Stimulated activated effector memory CD8-positive, alpha-beta T cell treated with anti-CD3 and anti-CD28 coated beads, Interleukin-12 subunit alpha, Interleukin-12 subunit beta, amount 100 ng/mL, for 72 hours (primary cell): Measurements from ENCODE around the gene KRT78.

Experiments
- ATAC-seq: fragments of 150-1000 bp; cut with Tn5 transposase; 2 replicates; pipeline ENCODE4 v1.10.0; 2021
- DNase-seq, 2 donors: peaks; one replicate each; pipeline ENCODE4 v3.0.0; 2021 to 2022; ENCODE audit warnings: low spot score in 2 of 2
- H3K27ac Mint-ChIP-seq: one replicate; pipeline ENCODE4 v1.8.0; 2022; ENCODE audit warnings: mild to moderate bottlenecking, mixed read lengths
- H3K36me3 Mint-ChIP-seq: one replicate; pipeline ENCODE4 v1.8.0; 2022; ENCODE audit warnings: mild to moderate bottlenecking, mixed read lengths
- H3K4me1 Mint-ChIP-seq: one replicate; pipeline ENCODE4 v1.8.0; 2022; ENCODE audit warnings: mixed read lengths
- H3K4me3 Mint-ChIP-seq: one replicate; pipeline ENCODE4 v1.8.0; 2022; ENCODE audit warnings: mild to moderate bottlenecking, mixed read lengths
- H3K9me3 Mint-ChIP-seq: one replicate; pipeline ENCODE4 v1.8.0; 2022; ENCODE audit warnings: mixed read lengths

The KRT78 gene

DNA sequence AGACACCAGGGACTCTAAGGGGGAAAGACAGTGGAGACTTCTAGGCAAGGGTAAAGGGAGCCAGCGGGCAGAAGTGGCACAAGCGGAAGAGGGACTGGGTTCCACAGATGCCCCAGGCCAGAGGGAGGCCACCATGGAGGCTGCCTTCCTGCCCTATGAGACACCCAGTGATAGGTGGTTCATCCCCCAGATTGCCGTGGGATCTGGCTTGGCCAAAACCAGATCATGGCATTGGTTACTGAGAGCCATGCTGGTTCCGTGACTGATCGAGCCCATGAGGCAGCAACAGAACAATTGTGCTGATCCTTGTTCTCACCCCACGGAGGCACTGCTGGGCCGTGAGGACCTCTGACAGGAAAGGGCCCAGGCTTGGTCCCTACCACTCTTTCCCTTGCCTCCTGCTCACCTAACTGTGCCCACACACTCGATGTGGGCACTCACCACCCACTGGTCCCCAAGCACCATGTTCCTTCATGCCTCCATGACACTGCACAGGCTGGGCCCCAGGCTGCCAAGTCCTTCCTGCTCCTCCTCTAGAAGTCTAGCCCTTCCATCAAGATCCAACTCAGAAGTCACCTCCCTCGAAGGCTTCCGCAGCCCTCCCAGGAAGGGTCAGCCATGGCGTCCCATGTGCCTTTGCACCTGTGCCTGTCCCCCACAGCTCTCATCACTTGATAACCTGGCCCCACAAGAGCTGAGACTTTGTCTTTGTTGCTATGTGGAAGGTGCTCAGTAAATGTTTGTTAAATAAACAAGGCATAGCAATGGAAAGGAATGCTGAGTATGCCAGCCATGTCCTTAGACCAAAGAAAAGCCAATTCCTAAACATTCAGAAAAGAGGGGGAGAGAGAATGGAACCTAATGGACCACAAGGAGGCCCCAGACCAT lies 21.9 kb downstream of the KRT78 start:
- no peaks in the 10 kb centered on the region for H3K36me3 Mint-ChIP-seq
- no peak overlapping the region for H3K4me3 Mint-ChIP-seq
- peaks cover 5% of the 10 kb centered on the region for H3K4me1 Mint-ChIP-seq
- no peak for DNase-seq
- no peaks in the 10 kb centered on the region for H3K9me3 Mint-ChIP-seq
- H3K27ac Mint-ChIP-seq = peak overlapping the region; percentile 53
- no peak for ATAC-seq

- Mint-ChIP-seq H3K4me3 (no peak overlapping the region), H3K4me1 (peaks cover 5% of the 10 kb centered on the region), H3K9me3 (no peaks in the 10 kb centered on the region), H3K36me3 (no peaks in the 10 kb centered on the region), H3K27ac (no peak overlapping the region)
- ATAC-seq = no peak
- DNase-seq = no peak
These were observed 22.8 kb downstream of the KRT78 start for GRCh38 chr12:52825961-52826360.

GRCh38 chr12:52824741-52825410 lies 23.9 kb downstream of the KRT78 start:
- H3K4me3 Mint-ChIP-seq = no peak overlapping the region
- peaks cover under 1% of the 10 kb centered on the region for H3K4me1 Mint-ChIP-seq

DNA sequence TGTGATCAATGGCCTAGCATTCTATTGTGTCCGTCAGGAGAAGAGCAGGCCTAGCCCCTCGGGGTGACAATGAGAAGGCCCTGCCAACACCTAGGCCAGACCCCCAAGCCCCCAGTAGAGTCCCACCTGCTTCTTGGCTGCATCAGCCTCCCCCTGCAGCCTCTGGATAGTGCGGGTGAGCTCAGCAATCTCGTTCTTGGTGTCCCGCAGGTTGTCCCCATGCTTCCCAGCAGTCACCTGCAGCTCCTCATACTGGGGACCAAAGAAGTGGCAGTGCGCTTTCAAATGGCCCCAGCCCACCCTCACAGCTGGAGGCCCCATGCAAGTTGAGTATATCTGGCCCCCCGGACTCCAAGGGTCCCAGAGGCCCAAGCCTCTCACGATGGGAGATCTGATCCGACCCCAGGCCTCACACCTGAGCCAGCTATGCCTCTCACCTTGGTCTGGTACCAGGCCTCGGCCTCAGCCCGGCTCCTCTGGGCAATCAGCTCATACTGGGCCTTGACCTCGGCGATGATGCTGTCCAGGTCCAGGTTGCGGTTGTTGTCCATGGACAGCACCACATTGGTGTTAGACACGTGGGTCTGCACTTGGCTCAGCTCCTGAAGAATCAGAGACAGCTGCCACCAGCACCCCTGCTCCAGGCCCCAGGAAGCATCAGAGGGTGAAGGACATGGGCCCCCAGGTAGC lies 24.9 kb downstream of the KRT78 start:
- peak overlapping the region; percentile 54 for H3K27ac Mint-ChIP-seq
- no peaks in the 10 kb centered on the region for H3K9me3 Mint-ChIP-seq
- DNase-seq = no peak
- H3K4me1 Mint-ChIP-seq = no peaks in the 10 kb centered on the region
- no peaks in the 10 kb centered on the region for H3K36me3 Mint-ChIP-seq
- H3K4me3 Mint-ChIP-seq = no peak overlapping the region
- no peak for ATAC-seq

More at GRCh38 chr12:52824741-52825410, 23.9 kb downstream of the KRT78 start:
- Mint-ChIP-seq H3K36me3 (no peaks in the 10 kb centered on the region), H3K27ac (no peak overlapping the region), H3K9me3 (no peaks in the 10 kb centered on the region)
- DNase-seq (no peak), ATAC-seq (no peak)

DNA sequence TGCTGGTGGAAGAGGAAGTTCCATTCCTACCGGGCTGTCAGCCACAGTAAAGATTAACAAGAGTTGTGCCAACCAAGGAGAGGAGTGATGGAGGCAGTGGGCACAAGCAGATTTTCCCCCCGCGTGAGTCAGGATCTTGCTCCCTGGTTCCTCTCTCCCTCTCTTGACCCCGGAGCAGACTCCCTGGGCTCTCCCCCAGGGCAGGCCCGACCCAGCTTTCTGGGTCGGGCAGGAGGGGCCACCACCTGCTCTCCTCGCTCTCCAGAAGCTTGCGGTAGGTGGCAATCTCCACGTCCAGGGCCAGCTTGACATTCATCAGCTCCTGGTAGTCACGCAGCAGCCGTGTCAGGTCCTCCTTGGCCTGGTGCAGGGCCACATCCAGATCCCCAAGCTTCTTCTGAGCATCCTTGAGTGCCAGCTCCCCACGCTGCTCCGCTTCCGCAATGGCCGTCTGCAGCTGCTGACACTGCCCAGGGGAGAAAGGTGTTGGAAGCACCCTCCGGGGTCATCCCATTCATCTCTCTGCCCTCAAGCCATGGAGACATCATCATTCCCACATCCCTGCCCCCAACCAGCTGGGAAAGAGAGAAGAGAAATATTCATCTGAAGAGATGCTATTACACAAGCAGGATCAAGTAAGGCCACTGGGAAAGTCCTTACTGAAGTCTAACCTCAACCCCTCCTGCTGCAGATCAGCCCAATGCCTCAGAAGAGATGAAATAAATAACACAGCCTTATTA lies 25.9 kb downstream of the KRT78 start:
- Mint-ChIP-seq H3K27ac (no peak overlapping the region), H3K9me3 (no peaks in the 10 kb centered on the region), H3K36me3 (no peaks in the 10 kb centered on the region), H3K4me3 (no peak overlapping the region), H3K4me1 (no peaks in the 10 kb centered on the region)
- no peak for ATAC-seq
- no peak for DNase-seq

- Mint-ChIP-seq H3K9me3 (no peaks in the 10 kb centered on the region), H3K36me3 (no peaks in the 10 kb centered on the region), H3K4me1 (no peaks in the 10 kb centered on the region), H3K4me3 (no peak overlapping the region), H3K27ac (no peak overlapping the region)
- DNase-seq = no peak
- no peak for ATAC-seq
These were observed 26.8 kb downstream of the KRT78 start for GRCh38 chr12:52821826-52822660.

DNA sequence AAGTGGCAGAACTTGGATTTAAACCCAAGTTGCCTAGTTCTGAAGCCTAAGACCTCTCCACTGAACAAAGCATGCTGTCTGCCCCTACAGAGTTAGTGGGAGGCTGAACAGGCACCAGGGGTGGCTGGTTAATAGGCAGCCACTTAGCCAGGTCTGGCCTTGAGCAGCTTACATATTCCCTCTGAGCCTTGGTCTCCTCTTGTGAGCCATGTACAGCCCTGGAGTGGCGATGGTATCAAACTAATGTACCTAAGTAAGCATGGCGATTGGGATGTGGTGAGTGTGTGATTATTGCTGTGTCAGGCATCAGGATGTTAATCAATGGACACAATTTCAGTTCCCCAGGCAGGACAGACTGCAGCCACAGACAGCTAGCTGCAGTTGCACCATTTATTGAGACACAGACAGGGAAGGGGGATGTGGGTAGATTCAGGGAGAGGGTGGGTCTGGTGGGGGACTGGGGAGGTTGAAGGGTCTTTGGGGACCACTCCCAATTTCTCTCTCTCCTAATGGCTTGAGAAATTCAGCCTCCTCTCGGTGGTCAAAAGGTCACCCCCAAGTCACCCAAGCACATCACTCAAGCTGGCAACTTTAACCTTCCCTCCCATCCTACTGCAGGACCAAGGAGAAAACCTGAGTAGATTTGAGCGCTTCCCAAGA lies 27.6 kb downstream of the KRT78 start:
- Mint-ChIP-seq H3K4me3 (no peak overlapping the region), H3K36me3 (no peaks in the 10 kb centered on the region), H3K27ac (no peak overlapping the region), H3K9me3 (no peaks in the 10 kb centered on the region), H3K4me1 (no peaks in the 10 kb centered on the region)
- ATAC-seq = no peak
- DNase-seq = no peak

GRCh38 chr12:52820521-52820920 lies 28.3 kb downstream of the KRT78 start:
- H3K4me3 Mint-ChIP-seq = no peak overlapping the region
- ATAC-seq (no peak), DNase-seq (no peak)
- H3K4me1 Mint-ChIP-seq = no peaks in the 10 kb centered on the region
- no peaks in the 10 kb centered on the region for H3K9me3 Mint-ChIP-seq
- H3K27ac Mint-ChIP-seq = no peak overlapping the region
- H3K36me3 Mint-ChIP-seq = no peaks in the 10 kb centered on the region

DNA sequence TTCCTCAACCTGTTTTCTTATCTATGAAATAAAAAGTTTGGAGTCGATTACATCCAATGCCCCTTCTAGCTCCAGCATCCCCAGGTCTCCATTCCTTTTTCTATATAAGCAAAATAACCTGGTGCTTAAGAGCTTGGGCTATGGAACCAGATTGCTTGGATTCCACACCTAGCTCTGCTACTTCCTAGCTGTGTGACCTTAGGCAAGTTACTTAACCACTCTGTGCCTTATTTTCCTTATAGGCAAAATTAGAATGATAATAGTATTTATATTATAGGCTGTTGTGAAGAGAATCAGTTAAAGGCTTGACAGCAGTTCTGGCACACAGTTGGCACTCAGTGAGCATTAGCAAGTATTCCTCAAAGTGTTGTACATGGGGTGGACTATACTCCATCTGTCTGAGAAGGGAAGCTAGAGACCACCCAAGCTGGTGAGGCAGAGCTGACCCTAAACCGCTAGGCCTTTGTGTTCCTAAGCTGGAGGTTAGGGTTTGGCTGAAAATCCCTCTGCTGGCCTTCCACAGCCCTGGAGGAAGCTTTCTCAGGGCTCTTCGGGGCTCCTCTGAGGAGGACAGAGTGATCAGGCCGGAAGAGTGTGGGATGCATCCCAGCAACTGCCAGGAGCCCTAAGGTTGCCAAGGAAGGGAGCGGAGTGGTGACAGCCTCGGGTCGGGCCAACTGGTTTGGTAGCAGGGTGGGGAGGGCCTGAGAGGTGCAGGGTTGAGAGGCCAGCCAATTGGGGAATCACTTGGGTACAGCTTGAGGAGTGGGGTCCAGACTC lies 28.9 kb downstream of the KRT78 start:
- Mint-ChIP-seq H3K27ac (no peak overlapping the region), H3K36me3 (no peaks in the 10 kb centered on the region), H3K4me1 (no peaks in the 10 kb centered on the region), H3K4me3 (no peak overlapping the region), H3K9me3 (no peaks in the 10 kb centered on the region)
- ATAC-seq (no peak), DNase-seq (no peak)

GRCh38 chr12:52818887-52819420 lies 29.8 kb downstream of the KRT78 start:
- H3K4me3 Mint-ChIP-seq = no peak overlapping the region
- no peaks in the 10 kb centered on the region for H3K4me1 Mint-ChIP-seq
- no peak overlapping the region for H3K27ac Mint-ChIP-seq
- ATAC-seq = no peak
- no peaks in the 10 kb centered on the region for H3K36me3 Mint-ChIP-seq
- DNase-seq = no peak
- no peaks in the 10 kb centered on the region for H3K9me3 Mint-ChIP-seq

GRCh38 chr12:52818388-52818787 lies 30.4 kb downstream of the KRT78 start:
- no peak for DNase-seq
- Mint-ChIP-seq H3K27ac (no peak overlapping the region), H3K36me3 (no peaks in the 10 kb centered on the region), H3K4me1 (no peaks in the 10 kb centered on the region), H3K4me3 (no peak overlapping the region), H3K9me3 (no peaks in the 10 kb centered on the region)
- no peak for ATAC-seq

DNA sequence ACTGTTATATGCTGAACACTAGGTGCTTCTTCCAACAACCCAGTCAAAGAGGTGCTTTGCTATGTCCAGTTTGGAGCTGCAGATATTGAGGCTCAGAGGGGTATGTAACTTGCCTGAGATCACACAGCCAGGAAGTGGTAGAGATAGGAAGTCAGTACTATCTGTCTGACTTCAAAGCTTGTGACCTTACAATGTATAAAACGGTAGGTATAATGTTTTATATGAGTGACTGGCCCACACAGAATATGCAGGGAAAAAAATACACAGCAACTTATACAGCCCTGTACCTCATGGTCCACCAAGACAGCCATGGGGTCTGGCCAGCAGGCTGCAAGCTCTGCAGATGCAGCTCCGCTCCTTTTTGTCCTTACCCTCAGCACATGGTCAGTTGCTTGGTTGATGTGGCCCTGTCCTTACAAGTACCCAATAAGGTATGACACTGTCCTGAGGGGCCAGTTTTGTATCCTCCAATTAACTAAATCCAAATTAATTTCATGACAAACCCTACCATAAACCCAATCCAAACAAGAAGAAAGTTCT lies 31.0 kb downstream of the KRT78 start:
- no peaks in the 10 kb centered on the region for H3K36me3 Mint-ChIP-seq
- no peak overlapping the region for H3K27ac Mint-ChIP-seq
- no peaks in the 10 kb centered on the region for H3K4me1 Mint-ChIP-seq
- no peak for ATAC-seq
- H3K4me3 Mint-ChIP-seq = no peak overlapping the region
- no peak for DNase-seq
- no peaks in the 10 kb centered on the region for H3K9me3 Mint-ChIP-seq
